Neural crest cell (in vitro differentiated cells): ENCODE data around the gene HRC. TPM values are rescaled to one million over a fixed set of nuclear protein-coding genes. Genes with fewer than 3 reads are reported as not detected.

Experiments
- DNase-seq: peaks from one replicate; pipeline ENCODE4 v3.0.0; 2021; ENCODE audit warnings: low read depth, mixed read lengths, low spot score
- H3K27ac Mint-ChIP-seq: one replicate; pipeline ENCODE4 v1.8.0; 2021; ENCODE audit warnings: mild to moderate bottlenecking, mixed read lengths; ENCODE audit not compliant: unreplicated experiment
- H3K27me3 Mint-ChIP-seq: 2 replicates; pipeline ENCODE4 v1.8.0; 2021; ENCODE audit warnings: low read depth, mild to moderate bottlenecking, mixed read lengths
- H3K36me3 Mint-ChIP-seq: 2 replicates; pipeline ENCODE4 v1.8.0; 2021; ENCODE audit warnings: low read depth, mild to moderate bottlenecking, mixed read lengths
- H3K4me1 Mint-ChIP-seq: 2 replicates; pipeline ENCODE4 v1.8.0; 2021; ENCODE audit warnings: mixed read lengths
- H3K4me3 Mint-ChIP-seq: one replicate; pipeline ENCODE4 v1.8.0; 2021; ENCODE audit warnings: mild to moderate bottlenecking, mixed read lengths
- H3K9me3 Mint-ChIP-seq: 2 replicates; pipeline ENCODE4 v1.8.0; 2021; ENCODE audit warnings: mixed read lengths
- long read RNA-seq: library from polyadenylated mRNA; unstranded; transcript quantifications from one replicate; pipeline ENCODE4 v2.0.0, GENCODE V29; 2020
- total RNA-seq: library from RNA; stranded (reverse); gene quantifications from 2 replicates; pipeline ENCODE4 v1.2.1, GENCODE V29; 2021
- TF ChIP-seq, protein P1 (sequence below): fragments of 200-600 bp; sonication (generic); conservative IDR thresholded peaks from 2 replicates; pipeline ENCODE4 v1.5.0; 2021; ENCODE audit warnings: antibody characterized with exemption, mild to moderate bottlenecking

HRC gene, protein sequence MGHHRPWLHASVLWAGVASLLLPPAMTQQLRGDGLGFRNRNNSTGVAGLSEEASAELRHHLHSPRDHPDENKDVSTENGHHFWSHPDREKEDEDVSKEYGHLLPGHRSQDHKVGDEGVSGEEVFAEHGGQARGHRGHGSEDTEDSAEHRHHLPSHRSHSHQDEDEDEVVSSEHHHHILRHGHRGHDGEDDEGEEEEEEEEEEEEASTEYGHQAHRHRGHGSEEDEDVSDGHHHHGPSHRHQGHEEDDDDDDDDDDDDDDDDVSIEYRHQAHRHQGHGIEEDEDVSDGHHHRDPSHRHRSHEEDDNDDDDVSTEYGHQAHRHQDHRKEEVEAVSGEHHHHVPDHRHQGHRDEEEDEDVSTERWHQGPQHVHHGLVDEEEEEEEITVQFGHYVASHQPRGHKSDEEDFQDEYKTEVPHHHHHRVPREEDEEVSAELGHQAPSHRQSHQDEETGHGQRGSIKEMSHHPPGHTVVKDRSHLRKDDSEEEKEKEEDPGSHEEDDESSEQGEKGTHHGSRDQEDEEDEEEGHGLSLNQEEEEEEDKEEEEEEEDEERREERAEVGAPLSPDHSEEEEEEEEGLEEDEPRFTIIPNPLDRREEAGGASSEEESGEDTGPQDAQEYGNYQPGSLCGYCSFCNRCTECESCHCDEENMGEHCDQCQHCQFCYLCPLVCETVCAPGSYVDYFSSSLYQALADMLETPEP
- total RNA-seq = 0.84 and 1.6 TPM in 2 replicates
- long read RNA-seq = 0 reads

DNA sequence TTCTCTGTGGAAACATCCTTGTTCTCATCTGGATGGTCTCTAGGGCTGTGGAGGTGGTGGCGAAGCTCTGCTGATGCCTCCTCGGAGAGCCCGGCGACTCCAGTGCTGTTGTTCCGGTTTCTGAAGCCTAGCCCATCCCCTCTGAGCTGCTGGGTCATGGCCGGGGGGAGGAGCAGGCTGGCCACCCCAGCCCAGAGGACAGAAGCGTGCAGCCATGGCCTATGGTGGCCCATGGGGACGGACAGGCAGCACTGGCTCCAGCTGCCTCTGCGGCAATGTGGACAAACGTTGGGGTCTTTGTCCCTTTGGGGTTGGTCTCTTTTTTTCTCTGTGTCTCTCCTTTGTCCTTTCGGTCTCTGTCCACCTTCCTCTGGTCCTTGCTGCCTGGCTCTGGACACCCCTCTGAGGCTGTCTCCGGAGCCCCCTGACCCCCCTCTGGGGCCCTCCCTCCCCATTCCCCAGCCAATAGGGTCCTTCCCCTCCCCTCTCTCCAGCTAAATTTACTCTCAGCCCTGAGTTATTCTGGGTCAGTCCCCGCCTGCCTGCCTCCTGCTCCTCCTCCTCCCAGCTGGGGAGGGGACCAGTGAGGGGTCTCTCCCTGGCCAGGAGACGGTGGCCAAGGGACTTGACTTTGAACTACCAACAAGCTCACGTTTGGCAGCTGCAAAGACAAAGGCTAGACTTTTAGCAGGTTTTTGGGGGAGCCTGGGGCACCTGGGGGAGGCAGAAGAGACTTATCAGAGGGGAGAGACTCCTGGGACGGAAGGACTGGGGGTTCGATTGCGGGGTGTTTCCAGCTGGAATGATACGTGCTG lies at the start of gene HRC:
HRC (minus strand) TSS at position 392 of the 815 bp plus-strand sequence; CDS start at position 233, 159 bp downstream.
- Mint-ChIP-seq H3K27ac (no peak within 1 kb of the TSS), H3K4me3 (peak within 1 kb of the TSS; percentile 75), H3K4me1 (peaks cover 26% of the 10 kb centered on the region), H3K9me3 (peaks cover 9% of the 10 kb centered on the region), H3K36me3 (no peaks in the 10 kb centered on the region), H3K27me3 (peaks cover 29% of the 10 kb centered on the region)
- TF ChIP-seq, protein P1, sequence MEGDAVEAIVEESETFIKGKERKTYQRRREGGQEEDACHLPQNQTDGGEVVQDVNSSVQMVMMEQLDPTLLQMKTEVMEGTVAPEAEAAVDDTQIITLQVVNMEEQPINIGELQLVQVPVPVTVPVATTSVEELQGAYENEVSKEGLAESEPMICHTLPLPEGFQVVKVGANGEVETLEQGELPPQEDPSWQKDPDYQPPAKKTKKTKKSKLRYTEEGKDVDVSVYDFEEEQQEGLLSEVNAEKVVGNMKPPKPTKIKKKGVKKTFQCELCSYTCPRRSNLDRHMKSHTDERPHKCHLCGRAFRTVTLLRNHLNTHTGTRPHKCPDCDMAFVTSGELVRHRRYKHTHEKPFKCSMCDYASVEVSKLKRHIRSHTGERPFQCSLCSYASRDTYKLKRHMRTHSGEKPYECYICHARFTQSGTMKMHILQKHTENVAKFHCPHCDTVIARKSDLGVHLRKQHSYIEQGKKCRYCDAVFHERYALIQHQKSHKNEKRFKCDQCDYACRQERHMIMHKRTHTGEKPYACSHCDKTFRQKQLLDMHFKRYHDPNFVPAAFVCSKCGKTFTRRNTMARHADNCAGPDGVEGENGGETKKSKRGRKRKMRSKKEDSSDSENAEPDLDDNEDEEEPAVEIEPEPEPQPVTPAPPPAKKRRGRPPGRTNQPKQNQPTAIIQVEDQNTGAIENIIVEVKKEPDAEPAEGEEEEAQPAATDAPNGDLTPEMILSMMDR = no peak
- no peak for DNase-seq

DNA sequence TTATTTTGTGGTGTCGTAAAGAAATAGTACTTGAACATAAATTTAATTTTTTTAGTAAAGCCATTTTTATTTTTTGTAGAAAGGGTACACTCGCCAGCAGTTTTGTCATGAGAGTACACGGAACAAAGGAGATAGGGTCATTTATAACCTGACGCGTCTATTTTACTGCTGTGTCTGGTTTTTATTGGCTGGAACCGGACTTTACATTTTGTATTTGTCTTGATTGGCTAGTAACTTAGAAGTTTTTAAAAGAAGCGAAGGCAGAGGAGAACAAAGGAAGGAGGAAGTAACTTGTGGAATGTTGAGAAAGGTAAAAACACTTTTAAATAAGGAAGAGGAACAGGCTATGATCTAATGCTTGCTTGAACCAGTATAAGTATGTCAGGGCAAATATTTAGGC lies 45.8 kb upstream of the HRC start:
- peaks cover 5% of the 10 kb centered on the region for H3K4me1 Mint-ChIP-seq
- TF ChIP-seq, protein P1 = no peak
- no peak overlapping the region for H3K4me3 Mint-ChIP-seq
- no peak overlapping the region for H3K27ac Mint-ChIP-seq
- H3K36me3 Mint-ChIP-seq = peaks cover 3% of the 10 kb centered on the region
- H3K27me3 Mint-ChIP-seq = no peaks in the 10 kb centered on the region
- no peak for DNase-seq
- H3K9me3 Mint-ChIP-seq = no peaks in the 10 kb centered on the region

DNA sequence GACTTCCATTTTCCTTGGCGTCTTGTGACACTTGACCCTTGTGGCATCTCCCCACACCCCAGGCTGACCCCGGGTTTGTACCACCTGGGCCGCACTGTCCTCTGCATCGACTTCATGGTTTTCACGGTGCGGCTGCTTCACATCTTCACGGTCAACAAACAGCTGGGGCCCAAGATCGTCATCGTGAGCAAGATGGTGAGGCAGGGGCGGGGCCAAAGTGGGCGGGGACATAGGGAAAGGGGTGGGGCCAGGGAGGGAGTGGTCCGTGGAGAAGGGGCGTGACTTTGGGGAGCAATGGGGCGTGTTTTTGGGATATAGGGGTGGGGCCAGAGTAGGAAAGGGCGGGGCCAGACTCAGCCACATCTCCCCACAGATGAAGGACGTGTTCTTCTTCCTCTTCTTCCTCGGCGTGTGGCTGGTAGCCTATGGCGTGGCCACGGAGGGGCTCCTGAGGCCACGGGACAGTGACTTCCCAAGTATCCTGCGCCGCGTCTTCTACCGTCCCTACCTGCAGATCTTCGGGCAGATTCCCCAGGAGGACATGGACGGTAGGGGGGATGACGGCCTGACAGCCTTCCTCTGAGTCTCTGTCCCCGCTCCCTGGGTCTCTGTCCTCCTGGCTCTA lies 45.2 kb upstream of the HRC start:
- peaks cover 3% of the 10 kb centered on the region for H3K36me3 Mint-ChIP-seq
- H3K4me1 Mint-ChIP-seq = peaks cover 5% of the 10 kb centered on the region
- TF ChIP-seq, protein P1 = no peak
- no peak for DNase-seq
- no peaks in the 10 kb centered on the region for H3K9me3 Mint-ChIP-seq
- H3K27me3 Mint-ChIP-seq = no peaks in the 10 kb centered on the region
- no peak overlapping the region for H3K4me3 Mint-ChIP-seq
- H3K27ac Mint-ChIP-seq = no peak overlapping the region

DNA sequence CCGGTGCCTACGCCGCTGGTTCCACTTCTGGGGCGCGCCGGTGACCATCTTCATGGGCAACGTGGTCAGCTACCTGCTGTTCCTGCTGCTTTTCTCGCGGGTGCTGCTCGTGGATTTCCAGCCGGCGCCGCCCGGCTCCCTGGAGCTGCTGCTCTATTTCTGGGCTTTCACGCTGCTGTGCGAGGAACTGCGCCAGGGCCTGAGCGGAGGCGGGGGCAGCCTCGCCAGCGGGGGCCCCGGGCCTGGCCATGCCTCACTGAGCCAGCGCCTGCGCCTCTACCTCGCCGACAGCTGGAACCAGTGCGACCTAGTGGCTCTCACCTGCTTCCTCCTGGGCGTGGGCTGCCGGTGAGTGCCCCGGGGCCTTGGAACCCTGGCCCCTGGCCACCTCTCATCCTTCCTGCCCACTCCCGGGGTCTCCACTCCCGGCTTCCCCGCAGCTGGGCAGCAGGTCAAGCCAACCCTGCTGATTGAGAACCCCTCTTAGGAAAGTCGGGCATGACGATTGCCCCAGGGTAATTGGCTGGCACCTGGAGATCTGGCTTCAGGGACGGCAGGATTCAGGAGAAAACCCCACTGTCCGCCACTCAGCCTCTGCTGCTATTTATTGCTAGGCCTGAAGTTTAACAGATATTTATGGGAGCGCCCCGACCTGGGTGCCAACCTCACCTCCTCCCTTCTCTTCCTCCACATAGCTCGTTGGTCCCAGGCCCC lies 41.5 kb upstream of the HRC start:
- TF ChIP-seq, protein P1 = no peak

More for the DNA sequence above, 41.5 kb upstream of the HRC start:
- H3K4me3 Mint-ChIP-seq = no peak overlapping the region
- no peaks in the 10 kb centered on the region for H3K9me3 Mint-ChIP-seq
- no peaks in the 10 kb centered on the region for H3K27me3 Mint-ChIP-seq
- DNase-seq = no peak
- no peaks in the 10 kb centered on the region for H3K36me3 Mint-ChIP-seq
- peaks cover 5% of the 10 kb centered on the region for H3K4me1 Mint-ChIP-seq
- H3K27ac Mint-ChIP-seq = no peak overlapping the region
